HEK293 (cell line): Measurements from ENCODE around the gene DBN1.

ENCODE experiments used
- CTCF ChIA-PET: fragments of 350-600 bp; formaldehyde crosslinking; extraction: SDS; loops from one replicate; lab custom pipeline; 2021; ENCODE audit warnings: antibody characterized with exemption; lab: Yijun Ruan, JAX
- POLR2A ChIA-PET: fragments of 300-600 bp; formaldehyde crosslinking; extraction: SDS; loops from one replicate; lab custom pipeline; 2020; ENCODE audit warnings: antibody characterized with exemption, inconsistent platforms; lab: Yijun Ruan, JAX
- H3K27ac ChIP-seq: fragments of 200-500 bp; sonication (Bioruptor generic); 2 replicates; pipeline ENCODE4 v1.5.1; 2014; ENCODE audit warnings: low read depth, low read length, control low read depth, inconsistent platforms; ENCODE audit errors: extremely low read depth
- H3K36me3 ChIP-seq, 2 experiments: fragments of 200-500 bp in 1 of 2; sonication (Bioruptor generic) in 1 of 2; 1 replicate in 1 of 2; 2 replicates in 1 of 2; pipeline ENCODE4 v1.5.1; 2014 to 2017; ENCODE audit warnings: inconsistent platforms in 2 of 2, low read length in 2 of 2; ENCODE audit not compliant: control insufficient read depth in 2 of 2, insufficient read depth in 1 of 2
- H3K4me1 ChIP-seq: fragments of 200-500 bp; sonication (Bioruptor generic); 2 replicates; pipeline ENCODE4 v1.5.1; 2014; ENCODE audit warnings: mild to moderate bottlenecking, low read length, inconsistent platforms; ENCODE audit not compliant: control insufficient read depth, insufficient read depth
- H3K4me3 ChIP-seq: 2 replicates; pipeline ENCODE4 v1.5.1; 2011; ENCODE audit warnings: low read depth, mild to moderate bottlenecking, control low read depth, low read length, moderate library complexity
- H3K9me3 ChIP-seq: fragments of 200-500 bp; sonication (Bioruptor generic); 2 replicates; pipeline ENCODE4 v1.5.1; 2014; ENCODE audit warnings: low read depth, low read length, inconsistent platforms; ENCODE audit not compliant: control insufficient read depth, insufficient read depth
- EGR2 ChIP-seq: fragments of 450-650 bp; formaldehyde crosslinking; IDR thresholded peaks from 2 replicates; pipeline ENCODE4 v1.5.1; 2016; ENCODE audit warnings: low read depth, missing biosample characterization, missing genetic modification characterization
- KLF1 ChIP-seq: fragments of 450-650 bp; formaldehyde crosslinking; IDR thresholded peaks from 2 replicates; pipeline ENCODE4 v1.5.1; 2016; ENCODE audit warnings: missing biosample characterization, missing genetic modification characterization
- SCRT2 ChIP-seq: fragments of 450-650 bp; formaldehyde crosslinking; IDR thresholded peaks from 2 replicates; pipeline ENCODE4 v1.5.1; 2016; ENCODE audit warnings: missing biosample characterization, missing genetic modification characterization
- YY2 ChIP-seq: fragments of 450-650 bp; formaldehyde crosslinking; IDR thresholded peaks from 2 replicates; pipeline ENCODE4 v1.5.1; 2016; ENCODE audit warnings: missing biosample characterization, missing genetic modification characterization
- ZFHX2 ChIP-seq: fragments of 450-650 bp; formaldehyde crosslinking; conservative IDR thresholded peaks from 2 replicates; pipeline ENCODE4 v1.5.1; 2016; ENCODE audit warnings: missing biosample characterization, missing genetic modification characterization
- ZNF140 ChIP-seq: fragments of 450-650 bp; formaldehyde crosslinking; IDR thresholded peaks from 2 replicates; pipeline ENCODE4 v1.5.1; 2016; ENCODE audit warnings: missing biosample characterization, missing genetic modification characterization
- ZNF157 ChIP-seq: fragments of 450-650 bp; formaldehyde crosslinking; IDR thresholded peaks from 2 replicates; pipeline ENCODE4 v1.5.1; 2016; ENCODE audit warnings: missing biosample characterization, missing genetic modification characterization
- ZNF202 ChIP-seq: fragments of 450-650 bp; formaldehyde crosslinking; IDR thresholded peaks from 2 replicates; pipeline ENCODE4 v1.5.1; 2016; ENCODE audit warnings: missing biosample characterization, missing genetic modification characterization, borderline replicate concordance
- ZNF221 ChIP-seq: fragments of 450-650 bp; formaldehyde crosslinking; IDR thresholded peaks from 2 replicates; pipeline ENCODE4 v1.5.1; 2017; ENCODE audit warnings: missing biosample characterization, missing genetic modification characterization, borderline replicate concordance
- ZNF391 ChIP-seq: fragments of 450-650 bp; formaldehyde crosslinking; IDR thresholded peaks from 2 replicates; pipeline ENCODE4 v1.5.1; 2016; ENCODE audit warnings: low read depth, missing biosample characterization, missing genetic modification characterization, borderline replicate concordance
- ZNF449 ChIP-seq: fragments of 450-650 bp; formaldehyde crosslinking; IDR thresholded peaks from 2 replicates; pipeline ENCODE4 v1.5.1; 2017; ENCODE audit warnings: missing biosample characterization, mild to moderate bottlenecking, missing genetic modification characterization, moderate library complexity
- ZNF600 ChIP-seq: fragments of 450-650 bp; formaldehyde crosslinking; IDR thresholded peaks from 2 replicates; pipeline ENCODE4 v1.5.1; 2016; ENCODE audit warnings: missing biosample characterization, missing genetic modification characterization
- ZNF660 ChIP-seq: fragments of 450-650 bp; IDR thresholded peaks from 2 replicates; pipeline ENCODE4 v1.5.1; 2018; ENCODE audit warnings: missing biosample characterization, mild to moderate bottlenecking, missing genetic modification characterization
- ZNF76 ChIP-seq: fragments of 450-650 bp; formaldehyde crosslinking; IDR thresholded peaks from 2 replicates; pipeline ENCODE4; 2016; ENCODE audit warnings: low read depth, missing biosample characterization, missing genetic modification characterization, borderline replicate concordance
- ZNF777 ChIP-seq: fragments of 450-650 bp; formaldehyde crosslinking; IDR thresholded peaks from 2 replicates; pipeline ENCODE4 v1.5.1; 2017; ENCODE audit warnings: missing biosample characterization, missing genetic modification characterization, borderline replicate concordance
- TF ChIP-seq, protein P1 (sequence below): fragments of 450-650 bp; formaldehyde crosslinking; IDR thresholded peaks from 2 replicates; pipeline ENCODE4 v1.5.1; 2016; ENCODE audit warnings: missing biosample characterization, missing genetic modification characterization
- TF ChIP-seq, protein P2 (sequence below): fragments of 450-650 bp; formaldehyde crosslinking; IDR thresholded peaks from 2 replicates; pipeline ENCODE4 v1.5.1; 2016; ENCODE audit warnings: missing biosample characterization, missing genetic modification characterization
- TF ChIP-seq, protein P3 (sequence below): fragments of 450-650 bp; formaldehyde crosslinking; IDR thresholded peaks from 2 replicates; pipeline ENCODE4 v1.5.1; 2016; ENCODE audit warnings: missing biosample characterization, missing genetic modification characterization
- TF ChIP-seq, protein P4 (sequence below): fragments of 450-650 bp; formaldehyde crosslinking; IDR thresholded peaks from 2 replicates; pipeline ENCODE4 v1.5.1; 2017; ENCODE audit warnings: missing biosample characterization, missing genetic modification characterization
- TF ChIP-seq, protein P5 (sequence below): fragments of 450-650 bp; formaldehyde crosslinking; IDR thresholded peaks from 2 replicates; pipeline ENCODE4 v1.5.1; 2016; ENCODE audit warnings: missing biosample characterization, missing genetic modification characterization

DBN1 gene

GRCh38 chr5:177414481-177414880, 59.0 kb downstream of the DBN1 start:
- no peaks in the 10 kb centered on the region for H3K9me3 ChIP-seq
- no peaks in the 10 kb centered on the region for H3K4me1 ChIP-seq
- no peak overlapping the region for H3K4me3 ChIP-seq
- no peaks in the 10 kb centered on the region for H3K36me3 ChIP-seq
- TF ChIP-seq ZNF660 (tag by site-specific recombination): no peak
- no peak for TF ChIP-seq ZNF76 (tag by site-specific recombination)
- no peak for TF ChIP-seq ZNF202 (tag by site-specific recombination)
- no peak for TF ChIP-seq ZNF140 (tag by site-specific recombination)
- TF ChIP-seq, protein P1, sequence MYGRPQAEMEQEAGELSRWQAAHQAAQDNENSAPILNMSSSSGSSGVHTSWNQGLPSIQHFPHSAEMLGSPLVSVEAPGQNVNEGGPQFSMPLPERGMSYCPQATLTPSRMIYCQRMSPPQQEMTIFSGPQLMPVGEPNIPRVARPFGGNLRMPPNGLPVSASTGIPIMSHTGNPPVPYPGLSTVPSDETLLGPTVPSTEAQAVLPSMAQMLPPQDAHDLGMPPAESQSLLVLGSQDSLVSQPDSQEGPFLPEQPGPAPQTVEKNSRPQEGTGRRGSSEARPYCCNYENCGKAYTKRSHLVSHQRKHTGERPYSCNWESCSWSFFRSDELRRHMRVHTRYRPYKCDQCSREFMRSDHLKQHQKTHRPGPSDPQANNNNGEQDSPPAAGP (tag by site-specific recombination): no peak
- TF ChIP-seq EGR2 (tag by site-specific recombination): no peak
- TF ChIP-seq, protein P2, sequence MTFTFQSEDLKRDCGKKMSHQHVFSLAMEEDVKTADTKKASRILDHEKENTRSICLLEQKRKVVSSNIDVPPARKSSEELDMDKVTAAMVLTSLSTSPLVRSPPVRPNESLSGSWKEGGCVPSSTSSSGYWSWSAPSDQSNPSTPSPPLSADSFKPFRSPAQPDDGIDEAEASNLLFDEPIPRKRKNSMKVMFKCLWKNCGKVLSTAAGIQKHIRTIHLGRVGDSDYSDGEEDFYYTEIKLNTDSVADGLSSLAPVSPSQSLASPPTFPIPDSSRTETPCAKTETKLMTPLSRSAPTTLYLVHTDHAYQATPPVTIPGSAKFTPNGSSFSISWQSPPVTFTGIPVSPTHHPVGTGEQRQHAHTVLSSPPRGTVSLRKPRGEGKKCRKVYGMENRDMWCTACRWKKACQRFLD (tag by site-specific recombination): no peak
- no peak for TF ChIP-seq KLF1 (tag by site-specific recombination)
- no peak for TF ChIP-seq ZNF600 (tag by site-specific recombination)
- TF ChIP-seq ZNF221: no peak
- TF ChIP-seq ZNF391: no peak
- no peak for TF ChIP-seq ZNF777
- TF ChIP-seq, protein P3, sequence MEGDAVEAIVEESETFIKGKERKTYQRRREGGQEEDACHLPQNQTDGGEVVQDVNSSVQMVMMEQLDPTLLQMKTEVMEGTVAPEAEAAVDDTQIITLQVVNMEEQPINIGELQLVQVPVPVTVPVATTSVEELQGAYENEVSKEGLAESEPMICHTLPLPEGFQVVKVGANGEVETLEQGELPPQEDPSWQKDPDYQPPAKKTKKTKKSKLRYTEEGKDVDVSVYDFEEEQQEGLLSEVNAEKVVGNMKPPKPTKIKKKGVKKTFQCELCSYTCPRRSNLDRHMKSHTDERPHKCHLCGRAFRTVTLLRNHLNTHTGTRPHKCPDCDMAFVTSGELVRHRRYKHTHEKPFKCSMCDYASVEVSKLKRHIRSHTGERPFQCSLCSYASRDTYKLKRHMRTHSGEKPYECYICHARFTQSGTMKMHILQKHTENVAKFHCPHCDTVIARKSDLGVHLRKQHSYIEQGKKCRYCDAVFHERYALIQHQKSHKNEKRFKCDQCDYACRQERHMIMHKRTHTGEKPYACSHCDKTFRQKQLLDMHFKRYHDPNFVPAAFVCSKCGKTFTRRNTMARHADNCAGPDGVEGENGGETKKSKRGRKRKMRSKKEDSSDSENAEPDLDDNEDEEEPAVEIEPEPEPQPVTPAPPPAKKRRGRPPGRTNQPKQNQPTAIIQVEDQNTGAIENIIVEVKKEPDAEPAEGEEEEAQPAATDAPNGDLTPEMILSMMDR (tag by site-specific recombination): no peak
- no peak for TF ChIP-seq ZNF449 (tag by site-specific recombination)
- TF ChIP-seq SCRT2 (tag by site-specific recombination): no peak
- no peak for TF ChIP-seq ZFHX2 (tag by site-specific recombination)
- TF ChIP-seq YY2 (tag by site-specific recombination): no peak
- TF ChIP-seq, protein P4, sequence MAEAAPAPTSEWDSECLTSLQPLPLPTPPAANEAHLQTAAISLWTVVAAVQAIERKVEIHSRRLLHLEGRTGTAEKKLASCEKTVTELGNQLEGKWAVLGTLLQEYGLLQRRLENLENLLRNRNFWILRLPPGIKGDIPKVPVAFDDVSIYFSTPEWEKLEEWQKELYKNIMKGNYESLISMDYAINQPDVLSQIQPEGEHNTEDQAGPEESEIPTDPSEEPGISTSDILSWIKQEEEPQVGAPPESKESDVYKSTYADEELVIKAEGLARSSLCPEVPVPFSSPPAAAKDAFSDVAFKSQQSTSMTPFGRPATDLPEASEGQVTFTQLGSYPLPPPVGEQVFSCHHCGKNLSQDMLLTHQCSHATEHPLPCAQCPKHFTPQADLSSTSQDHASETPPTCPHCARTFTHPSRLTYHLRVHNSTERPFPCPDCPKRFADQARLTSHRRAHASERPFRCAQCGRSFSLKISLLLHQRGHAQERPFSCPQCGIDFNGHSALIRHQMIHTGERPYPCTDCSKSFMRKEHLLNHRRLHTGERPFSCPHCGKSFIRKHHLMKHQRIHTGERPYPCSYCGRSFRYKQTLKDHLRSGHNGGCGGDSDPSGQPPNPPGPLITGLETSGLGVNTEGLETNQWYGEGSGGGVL (tag by site-specific recombination): no peak
- TF ChIP-seq, protein P5, sequence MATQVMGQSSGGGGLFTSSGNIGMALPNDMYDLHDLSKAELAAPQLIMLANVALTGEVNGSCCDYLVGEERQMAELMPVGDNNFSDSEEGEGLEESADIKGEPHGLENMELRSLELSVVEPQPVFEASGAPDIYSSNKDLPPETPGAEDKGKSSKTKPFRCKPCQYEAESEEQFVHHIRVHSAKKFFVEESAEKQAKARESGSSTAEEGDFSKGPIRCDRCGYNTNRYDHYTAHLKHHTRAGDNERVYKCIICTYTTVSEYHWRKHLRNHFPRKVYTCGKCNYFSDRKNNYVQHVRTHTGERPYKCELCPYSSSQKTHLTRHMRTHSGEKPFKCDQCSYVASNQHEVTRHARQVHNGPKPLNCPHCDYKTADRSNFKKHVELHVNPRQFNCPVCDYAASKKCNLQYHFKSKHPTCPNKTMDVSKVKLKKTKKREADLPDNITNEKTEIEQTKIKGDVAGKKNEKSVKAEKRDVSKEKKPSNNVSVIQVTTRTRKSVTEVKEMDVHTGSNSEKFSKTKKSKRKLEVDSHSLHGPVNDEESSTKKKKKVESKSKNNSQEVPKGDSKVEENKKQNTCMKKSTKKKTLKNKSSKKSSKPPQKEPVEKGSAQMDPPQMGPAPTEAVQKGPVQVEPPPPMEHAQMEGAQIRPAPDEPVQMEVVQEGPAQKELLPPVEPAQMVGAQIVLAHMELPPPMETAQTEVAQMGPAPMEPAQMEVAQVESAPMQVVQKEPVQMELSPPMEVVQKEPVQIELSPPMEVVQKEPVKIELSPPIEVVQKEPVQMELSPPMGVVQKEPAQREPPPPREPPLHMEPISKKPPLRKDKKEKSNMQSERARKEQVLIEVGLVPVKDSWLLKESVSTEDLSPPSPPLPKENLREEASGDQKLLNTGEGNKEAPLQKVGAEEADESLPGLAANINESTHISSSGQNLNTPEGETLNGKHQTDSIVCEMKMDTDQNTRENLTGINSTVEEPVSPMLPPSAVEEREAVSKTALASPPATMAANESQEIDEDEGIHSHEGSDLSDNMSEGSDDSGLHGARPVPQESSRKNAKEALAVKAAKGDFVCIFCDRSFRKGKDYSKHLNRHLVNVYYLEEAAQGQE (tag by site-specific recombination): no peak
- no peak for TF ChIP-seq ZNF157
- TF ChIP-seq, all 188 proteins: peak for 0
- ChIA-PET CTCF (interaction anchor here (1.0 to 2.7 kb wide), 2 partner anchors 12 to 41 kb away, joined by 4 to 14 read pairs; no protein-coding TSS in a partner anchor), POLR2A (interaction anchor here (0.8 to 2.0 kb wide), 2 partner anchors 10 to 12 kb away, joined by 3 to 12 read pairs; partner anchors contain the start of gene GRK6)
- no peak overlapping the region for H3K27ac ChIP-seq
